Stimulated activated CD4-positive, alpha-beta T cell treated with anti-CD3 and anti-CD28 coated beads, Interleukin-15, amount 100 ng/mL, for 24 hours (primary cell): ENCODE data around the gene SLC2A6.

Experiments
- DNase-seq: peaks from one replicate; pipeline ENCODE4 v3.0.0-alpha.2; 2020

SLC2A6 gene

DNA sequence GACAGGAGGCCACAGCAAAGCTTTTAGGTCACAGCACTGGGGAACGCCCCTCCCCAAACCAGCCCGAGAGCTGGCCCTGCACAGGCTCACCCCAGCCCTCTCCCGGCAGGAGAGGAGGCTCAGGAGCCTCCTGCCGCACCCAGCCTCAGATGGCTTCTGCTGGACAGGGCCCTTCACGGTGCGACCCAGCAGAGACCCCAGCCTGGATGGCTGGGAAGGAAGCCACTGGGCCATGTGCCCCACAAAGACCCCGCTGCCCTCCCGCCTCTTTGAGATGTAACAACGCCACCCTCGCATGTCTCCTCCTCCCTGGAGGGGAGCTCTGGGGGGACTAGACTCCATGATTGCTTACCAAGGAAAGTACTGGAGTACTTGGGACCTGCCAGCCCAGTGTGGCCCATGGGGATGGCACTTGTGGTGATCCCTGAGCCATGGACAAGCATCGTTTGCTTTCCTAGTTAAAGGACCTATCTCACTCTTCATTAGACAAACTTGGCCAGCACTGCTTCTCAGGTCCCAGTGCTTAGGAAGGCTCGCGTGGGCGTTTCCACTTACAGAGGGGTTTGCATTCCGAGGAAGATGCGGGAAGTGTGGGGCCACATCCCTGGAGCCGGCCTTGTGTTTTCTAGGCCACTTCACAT lies 36.8 kb upstream of the SLC2A6 start:
- no peak for DNase-seq

DNA sequence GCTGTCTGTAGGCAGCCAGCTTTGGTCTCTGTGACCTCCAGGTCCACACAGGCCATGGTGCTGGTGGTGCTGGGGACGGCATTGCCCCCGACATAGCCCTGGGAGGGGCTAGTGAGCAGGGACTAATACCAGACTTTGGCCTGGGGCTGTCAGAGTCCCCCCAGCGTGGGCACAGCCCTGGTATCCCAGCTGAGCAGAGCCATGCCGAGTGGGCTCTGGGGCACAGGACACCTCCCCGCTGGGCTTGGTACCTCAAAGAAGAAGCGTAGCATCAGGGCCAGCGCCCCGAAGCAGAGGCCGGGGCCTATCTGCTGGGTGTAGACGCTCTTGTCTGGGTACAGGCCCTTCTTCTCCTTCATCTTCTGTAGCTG lies 36.3 kb upstream of the SLC2A6 start:
- no peak for DNase-seq

GRCh38 chr9:133514460-133515239 lies 35.8 kb upstream of the SLC2A6 start:
- DNase-seq = no peak

GRCh38 chr9:133513214-133514100 lies 34.6 kb upstream of the SLC2A6 start:
- DNase-seq = no peak

- no peak for DNase-seq
Measured at GRCh38 chr9:133512253-133513213, 33.6 kb upstream of the SLC2A6 start.

DNA sequence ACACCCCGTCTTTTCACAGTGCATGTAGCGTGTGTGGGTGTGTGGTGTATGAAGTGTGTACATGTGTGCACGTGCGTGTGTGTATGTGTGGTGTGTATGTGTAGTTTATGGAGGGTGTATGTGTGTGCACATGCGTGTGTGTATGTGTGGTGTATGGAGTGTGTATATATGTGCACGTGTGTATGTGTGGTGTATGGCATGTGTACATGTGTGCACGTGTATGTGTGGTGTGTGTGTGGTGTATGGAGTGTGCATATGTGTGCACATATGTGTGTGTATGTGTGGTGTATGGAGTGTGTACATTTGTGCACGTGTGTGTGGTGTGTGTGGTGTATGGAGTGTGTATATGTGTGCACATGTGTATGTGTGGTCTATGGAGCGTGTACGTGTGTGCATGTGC lies 32.7 kb upstream of the SLC2A6 start:
- no peak for DNase-seq

GRCh38 chr9:133510926-133511505 lies 32.1 kb upstream of the SLC2A6 start:
- no peak for DNase-seq

- peak; percentile 15 for DNase-seq
Measured at GRCh38 chr9:133509179-133510083, 30.5 kb upstream of the SLC2A6 start.

DNA sequence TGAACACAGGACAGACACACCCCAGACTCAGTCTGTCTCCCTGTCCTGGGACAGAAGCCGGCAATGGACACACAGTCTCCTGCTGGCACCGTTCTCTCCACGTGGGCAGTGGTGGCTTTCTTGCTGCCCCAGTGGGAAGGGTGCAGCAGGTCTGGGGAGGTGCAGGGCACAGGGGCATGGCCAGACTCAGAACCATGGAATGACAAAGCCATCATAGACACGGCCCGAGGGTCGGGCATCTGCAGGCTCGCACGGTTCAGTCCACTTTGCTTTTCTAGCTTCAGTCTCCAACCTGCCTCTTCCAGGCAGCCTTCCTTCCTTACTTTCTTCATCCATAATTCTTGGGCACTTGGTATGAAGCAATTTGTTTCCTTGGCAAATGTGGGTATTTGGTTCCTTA lies 29.1 kb upstream of the SLC2A6 start:
- DNase-seq = no peak

DNA sequence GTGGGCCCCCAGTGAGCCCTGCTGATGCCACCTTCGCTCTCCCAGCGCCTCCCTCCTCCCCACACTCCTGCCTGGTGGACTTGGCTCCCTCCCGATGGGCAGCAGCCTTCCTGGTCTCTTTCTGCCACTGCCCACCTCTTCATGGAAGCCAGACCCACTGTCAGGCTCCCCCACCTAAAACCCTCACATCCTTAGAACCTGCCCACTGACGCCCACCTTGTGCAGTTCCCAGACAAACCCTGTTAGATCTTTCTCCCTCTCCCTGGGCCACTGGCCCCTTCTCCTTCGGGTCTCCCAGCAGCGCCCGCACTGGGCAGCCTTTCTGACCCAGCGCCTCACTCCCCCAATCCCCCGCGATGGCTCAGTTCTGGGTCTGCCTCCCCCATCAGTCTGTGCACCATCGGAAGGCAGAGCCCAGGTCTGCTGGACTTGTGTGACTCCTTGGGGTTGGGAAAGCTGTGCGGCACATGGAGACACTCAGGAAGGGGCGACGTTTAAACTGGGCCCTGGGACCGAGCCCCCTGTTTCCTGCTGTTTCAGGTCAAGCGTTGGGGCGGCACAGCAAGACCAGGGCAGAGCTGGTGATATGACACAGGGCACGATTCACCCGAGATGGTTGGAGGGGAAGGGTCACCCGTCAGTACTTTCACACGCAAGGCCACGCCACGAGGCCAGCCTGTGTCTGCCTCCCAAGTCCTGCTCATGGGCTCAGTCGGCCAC lies 28.5 kb upstream of the SLC2A6 start:
- no peak for DNase-seq

DNA sequence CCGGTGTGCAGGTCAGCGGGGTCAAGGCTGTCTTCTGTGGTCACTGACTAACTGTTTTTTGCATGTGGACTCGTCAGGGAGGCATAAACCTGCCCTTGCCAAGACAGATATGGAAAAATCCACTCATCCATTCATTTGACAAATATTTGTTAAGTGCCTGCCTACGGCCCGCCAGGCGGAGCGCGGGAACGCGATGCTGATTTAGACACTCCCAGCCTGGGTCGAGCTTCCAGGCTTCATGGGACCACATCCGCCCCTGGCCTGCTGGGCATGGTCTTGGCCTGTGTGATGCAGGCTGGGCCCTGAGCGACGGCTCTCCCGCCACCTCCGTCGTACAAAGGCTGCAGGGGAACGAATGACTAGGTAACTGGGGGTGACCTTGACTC lies 27.7 kb upstream of the SLC2A6 start:
- DNase-seq = no peak

- DNase-seq = no peak
Measured at GRCh38 chr9:133505901-133506652, 27.2 kb upstream of the SLC2A6 start.

GRCh38 chr9:133505186-133505830 lies 26.4 kb upstream of the SLC2A6 start:
- DNase-seq = no peak

DNA sequence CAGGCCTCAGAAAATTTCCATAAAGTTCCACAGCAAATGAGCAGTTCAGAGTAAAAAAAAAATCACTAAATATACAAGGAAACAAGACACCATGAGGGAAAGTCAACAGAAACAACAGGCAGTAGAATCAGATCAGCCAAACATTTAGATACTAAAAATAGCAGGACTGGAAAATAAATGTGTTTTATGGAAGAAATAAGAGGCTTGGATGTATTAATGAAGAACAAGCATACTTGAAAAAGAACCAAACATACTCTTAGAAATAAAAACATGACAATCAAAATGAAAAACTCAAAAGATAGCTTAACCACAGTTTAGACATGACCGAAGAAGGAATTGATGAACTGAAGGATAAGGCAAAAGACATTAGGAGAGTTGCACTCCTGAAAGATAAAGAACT lies 23.2 kb upstream of the SLC2A6 start:
- DNase-seq = no peak

DNA sequence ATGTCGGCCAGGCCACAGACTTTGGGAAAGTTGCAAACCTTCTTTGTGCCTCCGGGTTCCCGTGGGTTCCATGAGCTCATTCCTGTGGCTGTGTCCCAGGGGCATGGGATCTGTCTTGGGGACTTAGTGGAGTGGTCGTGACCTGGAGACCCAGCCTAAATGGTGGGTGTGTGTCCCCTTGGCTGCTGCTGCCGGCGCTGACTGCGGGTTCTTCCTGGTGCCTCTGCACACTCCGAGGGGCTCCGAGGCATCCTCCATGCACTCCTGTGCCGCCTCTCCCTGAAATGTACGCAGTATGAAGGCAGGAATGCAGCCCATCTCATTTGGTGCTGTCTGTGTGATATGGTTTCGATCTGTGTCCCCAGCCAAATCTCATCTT lies 21.0 kb upstream of the SLC2A6 start:
- no peak for DNase-seq

DNA sequence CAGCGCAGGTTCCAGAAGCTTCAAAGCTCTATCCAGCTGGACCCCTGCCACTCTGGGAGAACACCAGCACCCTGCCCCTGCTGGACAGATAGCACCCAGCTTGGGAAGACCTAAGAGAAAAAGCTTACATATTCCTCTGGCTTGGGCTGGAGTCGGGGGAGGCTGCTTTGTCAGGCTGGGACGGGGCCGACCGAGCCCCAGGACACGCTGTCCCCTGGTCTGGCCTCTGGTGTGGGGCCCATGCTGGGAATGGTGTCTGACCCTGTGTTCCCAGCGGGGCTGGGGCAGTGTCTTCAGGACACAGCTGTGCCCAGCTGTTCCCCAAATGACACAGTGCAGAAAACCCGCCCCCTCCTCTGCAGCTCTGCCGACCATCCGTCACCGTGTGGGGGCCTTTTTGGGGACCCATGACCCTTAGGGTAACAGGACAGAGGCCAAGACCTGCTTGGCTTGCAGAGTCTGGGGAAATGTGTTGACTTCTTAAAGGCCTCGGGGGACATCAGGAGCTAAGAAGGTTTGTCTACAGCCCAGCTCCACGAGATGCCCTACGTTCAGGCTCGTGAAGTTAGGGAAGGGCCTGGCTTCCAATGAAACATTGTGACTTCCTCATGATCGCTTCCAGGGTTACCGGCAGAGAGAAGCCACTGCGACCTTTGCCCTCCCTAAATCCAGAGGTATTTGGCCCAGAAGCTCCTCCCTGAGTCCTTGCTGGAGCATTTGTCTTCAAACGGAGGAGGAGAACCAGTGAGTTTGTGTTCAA lies 20.4 kb upstream of the SLC2A6 start:
- no peak for DNase-seq

- no peak for DNase-seq
Measured at GRCh38 chr9:133496861-133497842, 18.3 kb upstream of the SLC2A6 start.
